ENCODE data around the gene DDAH2.

Gene DDAH2

GRCh38 chr6:31732029-31732428, 2.9 kb upstream of the DDAH2 start:
- TF ChIP-seq, protein P1, sequence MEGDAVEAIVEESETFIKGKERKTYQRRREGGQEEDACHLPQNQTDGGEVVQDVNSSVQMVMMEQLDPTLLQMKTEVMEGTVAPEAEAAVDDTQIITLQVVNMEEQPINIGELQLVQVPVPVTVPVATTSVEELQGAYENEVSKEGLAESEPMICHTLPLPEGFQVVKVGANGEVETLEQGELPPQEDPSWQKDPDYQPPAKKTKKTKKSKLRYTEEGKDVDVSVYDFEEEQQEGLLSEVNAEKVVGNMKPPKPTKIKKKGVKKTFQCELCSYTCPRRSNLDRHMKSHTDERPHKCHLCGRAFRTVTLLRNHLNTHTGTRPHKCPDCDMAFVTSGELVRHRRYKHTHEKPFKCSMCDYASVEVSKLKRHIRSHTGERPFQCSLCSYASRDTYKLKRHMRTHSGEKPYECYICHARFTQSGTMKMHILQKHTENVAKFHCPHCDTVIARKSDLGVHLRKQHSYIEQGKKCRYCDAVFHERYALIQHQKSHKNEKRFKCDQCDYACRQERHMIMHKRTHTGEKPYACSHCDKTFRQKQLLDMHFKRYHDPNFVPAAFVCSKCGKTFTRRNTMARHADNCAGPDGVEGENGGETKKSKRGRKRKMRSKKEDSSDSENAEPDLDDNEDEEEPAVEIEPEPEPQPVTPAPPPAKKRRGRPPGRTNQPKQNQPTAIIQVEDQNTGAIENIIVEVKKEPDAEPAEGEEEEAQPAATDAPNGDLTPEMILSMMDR (IDR thresholded peaks at IDR 0.05; ENCODE audit: control insufficient read depth, insufficient read depth, low read depth, low read length, missing control alignments), result no peak
- no peak overlapping the region for H3K4me3 ChIP-seq (ENCODE audit: control insufficient read depth, low read depth, low read length)
- DNase-seq (ENCODE audit: low read depth), result no peak

- peak overlapping the region; percentile 83 for H3K4me3 ChIP-seq (ENCODE audit: control insufficient read depth, low read depth, low read length)
- TF ChIP-seq, protein P1 (IDR thresholded peaks at IDR 0.05; ENCODE audit: control insufficient read depth, insufficient read depth, low read depth, low read length, missing control alignments), result no peak
These were observed 1.6 kb upstream of the DDAH2 start for GRCh38 chr6:31730631-31731086.

GRCh38 chr6:31729979-31730630, 1.0 kb upstream of the DDAH2 start:
- TF ChIP-seq, protein P1 (IDR thresholded peaks at IDR 0.05; ENCODE audit: control insufficient read depth, insufficient read depth, low read depth, low read length, missing control alignments), result no peak
- DNase-seq (ENCODE audit: low read depth), result no peak

More at GRCh38 chr6:31730631-31731086, 1.6 kb upstream of the DDAH2 start:
- DNase-seq (ENCODE audit: low read depth), result no peak

GRCh38 chr6:31729515-31729978, 448 bp upstream of the DDAH2 start:
- H3K4me3 ChIP-seq (ENCODE audit: control insufficient read depth, low read depth, low read length), result peak overlapping the region; percentile 83
- TF ChIP-seq, protein P1 (IDR thresholded peaks at IDR 0.05; ENCODE audit: control insufficient read depth, insufficient read depth, low read depth, low read length, missing control alignments), result no peak
- no peak for DNase-seq (ENCODE audit: low read depth)

More at GRCh38 chr6:31729979-31730630, 1.0 kb upstream of the DDAH2 start:
- peak overlapping the region; percentile 83 for H3K4me3 ChIP-seq (ENCODE audit: control insufficient read depth, low read depth, low read length)

DNA sequence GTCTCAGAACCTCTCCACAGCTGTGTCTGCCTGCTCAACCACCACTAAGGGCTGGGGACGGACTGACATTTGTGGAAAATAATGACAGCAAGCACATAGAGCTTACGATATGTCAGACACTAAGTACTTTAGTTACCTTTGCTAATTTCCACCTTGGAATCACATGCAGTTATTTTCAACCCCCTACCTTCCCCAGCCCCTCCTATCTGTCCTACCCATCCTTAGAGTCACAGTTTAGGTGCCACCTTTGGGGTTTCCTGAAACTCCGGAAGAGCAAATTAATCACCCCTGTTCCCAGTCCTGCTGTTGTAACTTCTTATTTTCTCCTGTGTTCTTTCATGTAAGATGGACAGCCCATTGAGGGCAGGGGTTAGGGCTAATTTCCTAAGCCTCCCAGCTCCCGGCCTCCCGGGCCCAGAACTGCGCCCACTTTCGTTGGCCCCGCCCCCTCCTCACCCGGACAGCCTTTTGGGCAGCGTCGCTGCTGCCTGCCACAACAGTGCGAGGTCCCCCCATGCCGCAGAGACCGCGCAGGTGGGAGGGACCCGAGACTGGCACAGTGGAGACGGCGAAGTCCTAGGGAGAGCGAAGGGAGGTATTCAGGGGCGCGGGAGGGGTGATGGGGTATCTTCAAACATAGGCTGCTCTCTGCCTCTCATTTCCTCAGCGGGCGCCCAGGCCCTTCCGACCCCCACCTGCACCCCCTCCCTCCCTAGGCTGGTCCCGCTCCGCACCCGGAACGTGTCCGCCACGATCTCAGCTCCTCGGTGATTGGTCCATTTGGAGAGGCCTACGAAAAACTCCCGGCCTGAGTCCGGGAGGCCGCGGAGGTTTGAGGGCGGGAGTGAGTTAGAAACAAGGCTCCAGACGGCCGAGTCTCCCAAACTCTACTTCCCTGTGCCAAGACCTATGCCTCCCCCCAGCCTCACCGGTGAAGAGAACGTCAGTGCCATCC, 1.1 kb downstream of the DDAH2 start:
- DNase-seq (ENCODE audit: low read depth), result no peak
- TF ChIP-seq, protein P1 (IDR thresholded peaks at IDR 0.05; ENCODE audit: control insufficient read depth, insufficient read depth, low read depth, low read length, missing control alignments), result no peak
- H3K4me3 ChIP-seq (ENCODE audit: control insufficient read depth, low read depth, low read length), result peak overlapping the region; percentile 83

DNA sequence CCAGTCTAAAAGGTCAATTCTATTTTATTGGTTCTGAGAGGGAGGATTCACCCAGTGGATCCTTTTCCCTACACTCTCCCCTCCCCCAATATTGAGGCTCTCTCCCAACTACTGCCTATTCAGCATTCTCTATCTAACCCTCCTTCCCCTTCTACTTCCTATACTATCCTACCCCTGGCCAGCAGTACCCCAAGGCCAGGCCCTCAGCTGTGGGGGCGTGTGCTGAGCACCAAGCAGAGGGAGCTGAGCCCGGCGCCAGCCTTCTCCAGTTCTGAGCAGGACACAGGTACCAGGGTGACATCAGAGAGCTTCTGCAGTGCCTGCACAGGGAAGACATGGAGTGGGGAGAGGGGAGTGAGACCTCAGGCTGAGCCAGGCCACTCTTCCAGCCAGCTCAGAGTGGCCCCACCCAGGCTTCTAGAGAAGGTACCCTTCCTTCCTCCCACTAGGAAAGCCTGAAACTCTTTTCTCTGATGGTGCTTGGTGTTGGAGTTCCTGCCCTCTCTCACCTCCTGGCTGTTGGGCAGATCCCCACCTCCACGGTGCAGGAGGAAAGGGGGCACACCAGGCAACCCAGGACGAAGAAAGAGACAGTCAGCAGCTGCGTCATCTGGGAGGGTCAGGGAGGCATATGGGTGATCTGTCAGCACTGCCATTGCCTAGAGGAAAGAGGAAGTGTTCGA, 1.9 kb downstream of the DDAH2 start:
- TF ChIP-seq, protein P1 (IDR thresholded peaks at IDR 0.05; ENCODE audit: control insufficient read depth, insufficient read depth, low read depth, low read length, missing control alignments), result no peak
- DNase-seq (ENCODE audit: low read depth), result no peak
- H3K4me3 ChIP-seq (ENCODE audit: control insufficient read depth, low read depth, low read length), result no peak overlapping the region

Measured in AG09309 (cell line).